ENCODE results near the gene DCLRE1B.

Gene DCLRE1B

GRCh38 chr1:113858982-113859381 lies 46.1 kb upstream of the DCLRE1B start:
- ChIA-PET CTCF (interaction anchor here (1.0 to 5.0 kb wide), 10 partner anchors 9 to 424 kb away, joined by 3 to 20 read pairs (median 6); partner anchors contain the start of gene AP4B1), POLR2A (interaction anchor here (0.7 to 1.8 kb wide), 6 partner anchors 10 to 609 kb away, joined by 3 to 26 read pairs (median 6); partner anchors contain the start of genes AP4B1 and RSBN1)
- TF ChIP-seq, protein P1, sequence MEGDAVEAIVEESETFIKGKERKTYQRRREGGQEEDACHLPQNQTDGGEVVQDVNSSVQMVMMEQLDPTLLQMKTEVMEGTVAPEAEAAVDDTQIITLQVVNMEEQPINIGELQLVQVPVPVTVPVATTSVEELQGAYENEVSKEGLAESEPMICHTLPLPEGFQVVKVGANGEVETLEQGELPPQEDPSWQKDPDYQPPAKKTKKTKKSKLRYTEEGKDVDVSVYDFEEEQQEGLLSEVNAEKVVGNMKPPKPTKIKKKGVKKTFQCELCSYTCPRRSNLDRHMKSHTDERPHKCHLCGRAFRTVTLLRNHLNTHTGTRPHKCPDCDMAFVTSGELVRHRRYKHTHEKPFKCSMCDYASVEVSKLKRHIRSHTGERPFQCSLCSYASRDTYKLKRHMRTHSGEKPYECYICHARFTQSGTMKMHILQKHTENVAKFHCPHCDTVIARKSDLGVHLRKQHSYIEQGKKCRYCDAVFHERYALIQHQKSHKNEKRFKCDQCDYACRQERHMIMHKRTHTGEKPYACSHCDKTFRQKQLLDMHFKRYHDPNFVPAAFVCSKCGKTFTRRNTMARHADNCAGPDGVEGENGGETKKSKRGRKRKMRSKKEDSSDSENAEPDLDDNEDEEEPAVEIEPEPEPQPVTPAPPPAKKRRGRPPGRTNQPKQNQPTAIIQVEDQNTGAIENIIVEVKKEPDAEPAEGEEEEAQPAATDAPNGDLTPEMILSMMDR (IDR thresholded peaks at IDR 0.05; ENCODE audit: control extremely low read depth, extremely low read depth, low read depth, missing control alignments), result no peak
- no peak for DNase-seq (ENCODE audit: extremely low spot score)

GRCh38 chr1:113859478-113860175 lies 45.5 kb upstream of the DCLRE1B start:
- ChIA-PET POLR2A (interaction anchor here (0.6 to 1.8 kb wide), 11 partner anchors 9 to 852 kb away, joined by 3 to 26 read pairs (median 5); partner anchors contain the start of genes AP4B1 and RSBN1), CTCF (interaction anchor here (0.9 to 3.6 kb wide), 13 partner anchors 10 to 424 kb away, joined by 3 to 15 read pairs (median 4); partner anchors contain the start of gene AP4B1)
- peak; percentile 53 for DNase-seq (ENCODE audit: extremely low spot score)
- TF ChIP-seq, protein P1 (IDR thresholded peaks at IDR 0.05; ENCODE audit: control extremely low read depth, extremely low read depth, low read depth, missing control alignments), result no peak

- CTCF ChIA-PET, result interaction anchor here (1.1 to 3.6 kb wide), 4 partner anchors 9 to 30 kb away, joined by 3 to 15 read pairs (median 12); no protein-coding TSS in a partner anchor
- TF ChIP-seq, protein P1 (IDR thresholded peaks at IDR 0.05; ENCODE audit: control extremely low read depth, extremely low read depth, low read depth, missing control alignments), result no peak
- POLR2A ChIA-PET, result no interaction called here
- DNase-seq (ENCODE audit: extremely low spot score), result no peak
Observed at GRCh38 chr1:113860891-113861290, 44.2 kb upstream of the DCLRE1B start.

- POLR2A ChIA-PET, result no interaction called here
- CTCF ChIA-PET, result interaction anchor here (1.2 to 1.6 kb wide), 3 partner anchors 11 to 25 kb away, joined by 3 to 4 read pairs (median 3); partner anchors contain the start of gene BCL2L15
- TF ChIP-seq, protein P1 (IDR thresholded peaks at IDR 0.05; ENCODE audit: control extremely low read depth, extremely low read depth, low read depth, missing control alignments), result no peak
- DNase-seq (ENCODE audit: extremely low spot score), result no peak
Observed at GRCh38 chr1:113861641-113862040, 43.5 kb upstream of the DCLRE1B start.

- TF ChIP-seq, protein P1 (IDR thresholded peaks at IDR 0.05; ENCODE audit: control extremely low read depth, extremely low read depth, low read depth, missing control alignments), result no peak
- POLR2A ChIA-PET, result interaction anchor here (0.7 to 1.8 kb wide), 5 partner anchors 9 to 62 kb away, joined by 3 to 26 read pairs (median 5); no protein-coding TSS in a partner anchor
- CTCF ChIA-PET, result interaction anchor here (0.8 to 2.6 kb wide), 10 partner anchors 9 to 795 kb away, joined by 3 to 13 read pairs (median 4); partner anchors contain the start of genes AP4B1, DCLRE1B and LRIG2
- DNase-seq (ENCODE audit: extremely low spot score), result no peak
Observed at GRCh38 chr1:113868387-113869083, 36.6 kb upstream of the DCLRE1B start.

DNA sequence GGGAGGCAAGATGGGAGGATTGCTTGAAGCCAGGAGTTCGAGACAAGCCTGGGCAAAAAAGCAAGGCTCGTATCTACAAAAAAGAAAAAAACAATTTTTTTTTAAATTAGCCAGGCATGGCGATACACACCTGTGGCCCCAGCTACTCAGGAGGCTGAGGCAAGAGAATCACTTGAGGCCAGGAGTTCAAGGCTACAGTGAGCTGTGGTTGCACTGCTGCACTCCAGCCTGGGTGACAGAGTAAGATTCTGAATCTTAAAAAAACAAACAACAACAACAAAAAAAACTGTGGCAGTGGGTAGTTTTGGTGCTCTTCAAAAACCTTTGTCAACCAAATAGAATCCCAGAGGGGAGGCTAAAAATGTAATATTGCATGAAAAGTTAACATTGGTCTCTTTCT lies 34.3 kb upstream of the DCLRE1B start:
- TF ChIP-seq, protein P1 (IDR thresholded peaks at IDR 0.05; ENCODE audit: control extremely low read depth, extremely low read depth, low read depth, missing control alignments), result no peak
- POLR2A ChIA-PET, result interaction anchor here (0.9 kb wide), 1 partner anchor 34 kb away, joined by 3 read pairs; the partner anchor contains the start of genes AP4B1 and DCLRE1B
- DNase-seq (ENCODE audit: extremely low spot score), result no peak
- CTCF ChIA-PET, result interaction anchor here (1.3 to 2.4 kb wide), 4 partner anchors 11 to 33 kb away, joined by 5 to 13 read pairs (median 10); partner anchors contain the start of genes AP4B1 and DCLRE1B
